GM21423 (cell line): Measurements from ENCODE around the gene OR5D14.

Experiments
- ATAC-seq: cut with Tn5 transposase; IDR thresholded peaks from one replicate; pipeline ENCODE4 v1.9.1; 2021; ENCODE audit warnings: mild to moderate bottlenecking, moderate library complexity; ENCODE audit not compliant: unreplicated experiment

The OR5D14 gene

GRCh38 chr11:55795256-55795655 lies at the start of gene OR5D14:
OR5D14 (plus strand) TSS chr11:55795556; CDS start chr11:55795556, 0 bp downstream.
- no peak for ATAC-seq

GRCh38 chr11:55773138-55773537 lies 22.2 kb upstream of the OR5D14 start, which contains the start of gene OR5D13:
OR5D13 (plus strand) TSS chr11:55773438; CDS start chr11:55773438, 0 bp downstream.
- no peak for ATAC-seq

GRCh38 chr11:55791606-55792005 lies 3.8 kb upstream of the OR5D14 start:
- ATAC-seq: no peak

GRCh38 chr11:55793321-55793720 lies 2.0 kb upstream of the OR5D14 start:
- no peak for ATAC-seq

- ATAC-seq: no peak
Observed at GRCh38 chr11:55806248-55806647, 10.9 kb downstream of the OR5D14 start.

GRCh38 chr11:55811067-55811466 lies 15.7 kb downstream of the OR5D14 start, which contains the start of gene OR5L1:
OR5L1 (plus strand) TSS chr11:55811367; CDS start chr11:55811467, 100 bp downstream.
- no peak for ATAC-seq

- ATAC-seq: no peak
Observed at GRCh38 chr11:55819330-55819729, 24.0 kb downstream of the OR5D14 start, which contains the start of gene OR5D18. OR5D18 (plus strand) TSS chr11:55819630; CDS start chr11:55819630, 0 bp downstream.

GRCh38 chr11:55826919-55827318 lies 31.6 kb downstream of the OR5D14 start, which contains the start of gene OR5L2:
OR5L2 (plus strand) TSS chr11:55827219; CDS start chr11:55827219, 0 bp downstream.
- no peak for ATAC-seq

GRCh38 chr11:55838452-55838851 lies 43.1 kb downstream of the OR5D14 start, which contains the start of gene OR5D16:
OR5D16 (plus strand) TSS chr11:55838752; CDS start chr11:55838752, 0 bp downstream.
- ATAC-seq: no peak
